ENCODE results near the gene KCNK16.
A peak's percentile ranks its signal among the peaks of the same experiment; 100 is the strongest.

KCNK16 gene

DNA sequence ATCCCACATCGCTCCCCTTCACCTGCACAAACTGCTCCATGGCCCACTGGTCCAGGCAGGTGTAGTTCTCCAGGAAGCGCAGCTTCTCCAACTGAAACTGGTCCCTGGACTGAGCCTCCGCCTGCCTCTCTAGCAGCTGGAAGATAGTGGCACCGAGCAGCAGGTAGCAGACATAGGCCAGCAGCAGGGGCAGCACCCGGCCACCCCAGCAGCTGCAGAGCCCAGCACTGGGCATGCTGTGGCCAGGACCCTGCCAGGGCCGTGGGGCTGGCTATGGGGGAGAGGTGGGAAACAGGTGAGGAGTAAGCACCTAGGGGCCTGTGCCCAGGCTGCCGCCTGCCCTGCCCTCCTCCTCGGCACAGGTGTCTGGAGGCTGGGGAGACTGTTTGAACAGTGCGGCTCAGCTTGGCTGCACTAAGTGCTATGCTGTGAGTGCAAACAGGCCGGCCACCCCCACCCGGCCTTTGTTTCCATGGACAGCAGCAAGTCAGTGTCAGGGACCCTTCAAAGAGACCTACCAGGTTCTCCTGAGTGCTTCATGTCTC is at the start of gene KCNK16:
KCNK16 (minus strand) TSS at position 397 of the 545 bp plus-strand sequence; CDS start at position 235, 162 bp downstream.
- no peak for DNase-seq (ENCODE audit: low read depth)
- H3K4me3 ChIP-seq (ENCODE audit: low read length) = no peak within 1 kb of the TSS
- no peak for TF ChIP-seq CTCF (IDR thresholded peaks at IDR 0.05; ENCODE audit: insufficient read depth, low read depth, low read length, missing control alignments)

GRCh38 chr6:39370390-39370789 is 47.9 kb upstream of the KCNK16 start:
- TF ChIP-seq CTCF (IDR thresholded peaks at IDR 0.05; ENCODE audit: insufficient read depth, low read depth, low read length, missing control alignments) = no peak
- no peak overlapping the region for H3K4me3 ChIP-seq (ENCODE audit: low read length)
- no peak for DNase-seq (ENCODE audit: low read depth)

DNA sequence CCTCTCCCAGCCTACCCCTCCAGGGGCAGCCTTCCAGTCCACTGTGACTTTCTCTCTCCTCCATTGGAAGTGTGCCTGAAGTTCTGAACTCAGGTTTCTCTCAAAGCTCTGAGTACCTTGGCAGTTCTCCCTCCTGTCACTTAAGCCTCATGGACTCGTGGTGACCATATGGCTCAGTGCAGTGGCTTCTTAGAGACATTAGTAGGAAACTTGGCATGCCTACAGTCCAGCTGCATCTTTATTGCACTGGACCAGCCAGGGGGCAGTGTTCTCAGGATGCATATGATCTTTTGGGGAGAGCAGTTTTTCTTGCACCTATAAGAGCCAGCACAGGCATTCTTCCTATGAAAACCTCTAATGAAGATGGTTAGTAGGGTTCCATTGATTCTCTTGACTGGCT is 47.5 kb upstream of the KCNK16 start:
- no peak for TF ChIP-seq CTCF (IDR thresholded peaks at IDR 0.05; ENCODE audit: insufficient read depth, low read depth, low read length, missing control alignments)
- no peak for DNase-seq (ENCODE audit: low read depth)
- no peak overlapping the region for H3K4me3 ChIP-seq (ENCODE audit: low read length)

DNA sequence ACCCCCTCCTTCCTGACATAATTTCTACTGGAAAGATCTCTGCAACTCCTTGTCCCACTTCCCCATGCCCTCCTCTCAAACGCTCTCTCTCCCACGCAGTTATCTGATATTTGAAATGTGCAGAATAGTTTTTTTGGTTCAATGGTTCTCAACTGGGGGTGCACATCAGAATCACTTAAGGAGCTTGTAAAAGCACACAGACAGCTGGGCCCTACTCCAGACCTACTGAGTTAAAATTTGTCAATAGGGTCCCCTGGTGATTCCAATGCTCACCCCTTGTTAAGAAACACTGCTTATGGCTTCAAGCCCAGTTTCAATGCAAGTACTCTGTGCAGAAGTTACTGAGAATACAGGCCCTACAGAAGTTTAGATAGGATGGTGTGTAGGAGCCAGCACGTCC is 45.2 kb upstream of the KCNK16 start:
- H3K4me3 ChIP-seq (ENCODE audit: low read length) = no peak overlapping the region
- TF ChIP-seq CTCF (IDR thresholded peaks at IDR 0.05; ENCODE audit: insufficient read depth, low read depth, low read length, missing control alignments) = no peak
- DNase-seq (ENCODE audit: low read depth) = no peak

DNA sequence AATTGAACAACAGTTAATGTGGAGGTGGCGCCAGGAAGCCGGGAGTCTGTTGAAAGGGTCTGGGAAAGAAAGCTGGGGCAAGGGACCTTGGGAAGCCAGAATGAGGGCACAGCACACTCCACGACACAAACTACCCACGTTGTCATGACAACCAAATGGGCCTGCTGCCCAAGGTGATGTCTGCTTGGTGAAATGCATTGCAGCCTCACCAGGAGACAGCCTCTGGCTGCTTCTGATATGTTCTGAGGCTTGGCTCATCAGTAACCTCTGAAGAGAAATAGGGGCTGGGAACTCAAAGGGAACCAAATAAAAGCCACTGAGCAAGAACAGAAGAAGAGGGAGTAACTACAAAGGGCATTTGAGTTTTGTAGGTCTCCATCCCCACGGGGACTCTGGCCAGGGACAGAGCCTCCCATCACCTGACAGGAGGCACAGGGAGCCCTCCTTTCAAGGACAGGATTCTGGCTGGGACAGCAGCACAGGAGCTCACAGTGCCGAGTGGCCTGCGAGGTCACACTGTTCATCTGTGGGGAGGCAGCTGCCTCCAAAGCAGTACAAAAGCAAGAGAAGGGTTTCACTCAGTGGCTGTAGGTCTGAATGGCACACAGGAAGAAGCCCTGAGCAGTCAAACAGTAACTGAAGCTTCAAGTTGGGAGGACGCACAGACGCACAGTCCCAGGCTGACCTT is 44.6 kb upstream of the KCNK16 start:
- TF ChIP-seq CTCF (IDR thresholded peaks at IDR 0.05; ENCODE audit: insufficient read depth, low read depth, low read length, missing control alignments) = no peak
- no peak for DNase-seq (ENCODE audit: low read depth)
- no peak overlapping the region for H3K4me3 ChIP-seq (ENCODE audit: low read length)

DNA sequence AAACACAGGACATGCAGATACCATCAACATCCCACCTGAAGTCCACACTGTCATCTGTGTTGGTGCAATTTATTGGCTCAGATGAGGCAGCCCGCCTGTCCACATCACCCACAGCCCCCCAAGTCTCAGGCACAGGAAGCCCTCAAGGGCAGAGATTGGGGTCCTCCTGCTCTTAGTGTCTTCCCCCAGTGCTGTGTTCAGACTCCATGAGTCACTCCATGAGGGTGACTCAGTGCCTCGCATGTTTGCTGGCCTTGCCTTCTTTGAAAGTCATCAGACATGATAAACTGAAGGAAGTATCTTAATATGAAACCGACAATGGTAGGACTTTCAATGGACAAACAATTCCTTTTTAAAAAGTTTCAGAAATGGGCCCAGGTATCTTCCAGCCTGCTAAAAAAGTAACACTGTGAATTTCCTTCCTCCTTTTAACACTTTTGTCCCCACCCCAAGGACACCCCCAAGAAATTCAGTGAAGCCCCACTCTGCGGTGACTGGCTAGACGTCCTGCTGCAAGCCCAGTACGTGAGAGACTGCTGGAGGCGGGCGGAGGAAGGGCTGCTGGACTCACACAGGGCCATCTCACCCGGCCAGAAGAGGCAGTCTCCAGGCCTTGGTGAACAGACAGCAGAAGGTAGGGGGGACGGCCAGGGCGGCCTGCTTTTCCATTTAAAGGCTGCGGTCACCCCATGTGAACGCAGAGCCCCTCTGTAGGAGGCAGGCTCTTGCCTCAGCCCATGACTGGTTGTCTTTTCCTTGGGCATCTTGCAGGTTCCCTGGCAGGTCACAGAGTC is 43.0 kb upstream of the KCNK16 start:
- TF ChIP-seq CTCF (IDR thresholded peaks at IDR 0.05; ENCODE audit: insufficient read depth, low read depth, low read length, missing control alignments) = no peak
- DNase-seq (ENCODE audit: low read depth) = peak; percentile 54
- H3K4me3 ChIP-seq (ENCODE audit: low read length) = no peak overlapping the region
